Gastrocnemius medialis (tissue), 4 donors: ENCODE results near the gene AGAP5. TPM values are rescaled to one million over a fixed set of nuclear protein-coding genes. Genes with fewer than 3 reads are reported as not detected.
A peak's percentile ranks its signal among the peaks of the same experiment; 100 is the strongest.

Experiments
- ATAC-seq, 2 donors: fragments of 150-250 bp; one replicate each; pipeline ENCODE4 v1.9.1; 2016
- DNase-seq, 2 donors: peaks; one replicate each; pipeline ENCODE4 v3.0.0-alpha.2; 2019
- H3K27ac ChIP-seq, 4 donors: fragments of 200-600 bp; sonication (generic); 1 replicate in 1 of 4; 2 replicates in 3 of 4; pipeline ENCODE4 v1.5.1; 2016 to 2018; ENCODE audit warnings: mild to moderate bottlenecking in 2 of 4, moderate library complexity in 1 of 4
- H3K27me3 ChIP-seq, 3 donors: fragments of 200-600 bp; sonication (generic) in 2 of 3; 1 replicate in 1 of 3; 2 replicates in 2 of 3; pipeline versions ENCODE4 v1.5.1 to v1.6.0; 2016 to 2019; ENCODE audit warnings: mild to moderate bottlenecking in 1 of 3, moderate library complexity in 1 of 3
- H3K36me3 ChIP-seq, 2 donors: fragments of 200-600 bp; sonication (generic) in 1 of 2; one replicate each; pipeline ENCODE4 v1.5.1; 2017 to 2018
- H3K4me1 ChIP-seq, 2 donors: fragments of 200-600 bp; sonication (generic) in 1 of 2; one replicate each; pipeline ENCODE4 v1.5.1; 2016 to 2017; ENCODE audit warnings: mild to moderate bottlenecking in 2 of 2
- H3K4me3 ChIP-seq, 4 donors: fragments of 200-600 bp; sonication (generic) in 3 of 4; 1 replicate in 1 of 4; 2 replicates in 3 of 4; pipeline ENCODE4 v1.5.1; 2016 to 2019; ENCODE audit warnings: mild to moderate bottlenecking in 2 of 4
- H3K9me3 ChIP-seq, 3 donors: fragments of 200-600 bp; sonication (generic) in 2 of 3; 1 replicate in 1 of 3; 2 replicates in 2 of 3; pipeline ENCODE4 v1.5.1; 2016 to 2019
- POLR2A ChIP-seq, 2 donors: fragments of 450-650 bp; IDR thresholded peaks; one replicate each; pipeline ENCODE4 v1.6.1; 2017; ENCODE audit warnings: antibody characterized with exemption in 2 of 2, mild to moderate bottlenecking in 2 of 2, moderate library complexity in 2 of 2
- in situ Hi-C, 4 donors: fragments of 200-750 bp; cut with MboI; loops; one replicate each; pipeline versions ENCODE4 v1.15.0 to v1.8.0; 2017; ENCODE audit warnings: low sequenced_read_pairs in 4 of 4
- intact Hi-C: fragments of 100-400 bp; cut with DNase I; formaldehyde crosslinking; loops from one replicate; pipeline ENCODE4 v1.15.1; 2023; ENCODE audit warnings: low total_unique reads
- total RNA-seq, 4 donors: library from RNA; depleted of rRNA; stranded (reverse); fragments of >200 nt; gene quantifications; one replicate each; pipeline versions ENCODE4 v1.1.0 to v1.2.3, GENCODE V29; 2016
- TF ChIP-seq, protein P1 (sequence below), 5 experiments: fragments of 450-650 bp in 3 of 5; fragments of 200-600 bp in 2 of 5; sonication (generic) in 2 of 5; IDR thresholded peaks in 4 of 5; conservative IDR thresholded peaks in 1 of 5; 1 replicate in 4 of 5; 2 replicates in 1 of 5; pipeline ENCODE4 v1.5.1; 2016 to 2019; ENCODE audit warnings: antibody characterized with exemption in 5 of 5, mild to moderate bottlenecking in 3 of 5, moderate library complexity in 3 of 5

The AGAP5 gene
- total RNA-seq, 4 donors from 2014 or later, result 1.6 to 4.1 (median 3.1) TPM

DNA sequence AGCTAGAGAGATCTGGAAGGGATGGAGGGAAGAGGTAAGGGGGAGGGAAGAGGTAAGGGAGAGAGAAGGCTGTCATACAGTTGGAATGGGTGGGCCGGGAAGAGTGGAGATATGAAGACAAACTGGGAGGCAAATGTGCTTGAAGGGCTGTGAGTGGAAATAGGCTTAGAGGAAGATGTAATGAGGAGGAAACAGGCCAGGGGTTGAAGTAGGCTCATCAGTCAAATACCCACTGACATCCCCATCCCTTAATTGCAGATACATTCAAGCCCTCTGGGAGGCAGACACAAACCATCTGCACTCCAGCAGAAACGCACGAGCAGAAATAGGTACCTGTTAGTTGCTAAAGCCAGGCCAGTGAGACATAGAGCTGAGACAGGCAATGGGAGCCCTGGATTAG lies 44.2 kb downstream of the AGAP5 start:
- Histone ChIP-seq H3K4me1 (peaks cover 61 to 65% of the 10 kb centered on the region in 2 donors), H3K27ac (peak overlapping the region; percentile 96 to 99 (median 98)), H3K9me3 (no peaks in the 10 kb centered on the region), H3K27me3 (no peaks in the 10 kb centered on the region), H3K36me3 (peaks cover 0 to 17% of the 10 kb centered on the region in 2 donors), H3K4me3 (peak overlapping the region; percentile 56 to 76 (median 71))
- in situ Hi-C loops, result no loop called here
- peak; percentile 24 to 26 for ATAC-seq
- DNase-seq, result peak; percentile 50 to 75
- TF ChIP-seq, protein P1, sequence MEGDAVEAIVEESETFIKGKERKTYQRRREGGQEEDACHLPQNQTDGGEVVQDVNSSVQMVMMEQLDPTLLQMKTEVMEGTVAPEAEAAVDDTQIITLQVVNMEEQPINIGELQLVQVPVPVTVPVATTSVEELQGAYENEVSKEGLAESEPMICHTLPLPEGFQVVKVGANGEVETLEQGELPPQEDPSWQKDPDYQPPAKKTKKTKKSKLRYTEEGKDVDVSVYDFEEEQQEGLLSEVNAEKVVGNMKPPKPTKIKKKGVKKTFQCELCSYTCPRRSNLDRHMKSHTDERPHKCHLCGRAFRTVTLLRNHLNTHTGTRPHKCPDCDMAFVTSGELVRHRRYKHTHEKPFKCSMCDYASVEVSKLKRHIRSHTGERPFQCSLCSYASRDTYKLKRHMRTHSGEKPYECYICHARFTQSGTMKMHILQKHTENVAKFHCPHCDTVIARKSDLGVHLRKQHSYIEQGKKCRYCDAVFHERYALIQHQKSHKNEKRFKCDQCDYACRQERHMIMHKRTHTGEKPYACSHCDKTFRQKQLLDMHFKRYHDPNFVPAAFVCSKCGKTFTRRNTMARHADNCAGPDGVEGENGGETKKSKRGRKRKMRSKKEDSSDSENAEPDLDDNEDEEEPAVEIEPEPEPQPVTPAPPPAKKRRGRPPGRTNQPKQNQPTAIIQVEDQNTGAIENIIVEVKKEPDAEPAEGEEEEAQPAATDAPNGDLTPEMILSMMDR (IDR thresholded peaks at IDR 0.05 in 4 of 5, conservative IDR thresholded peaks at IDR 0.05 in 1 of 5), result peak in 3 of 5 experiments; percentile 37 to 45 (median 42)
- no peak for TF ChIP-seq POLR2A (IDR thresholded peaks at IDR 0.05)
- intact Hi-C loops, result loop anchor here (1.0 to 10.0 kb wide), 3 partner anchors 77 to 391 kb away; partner anchors contain the start of gene SEC24C

DNA sequence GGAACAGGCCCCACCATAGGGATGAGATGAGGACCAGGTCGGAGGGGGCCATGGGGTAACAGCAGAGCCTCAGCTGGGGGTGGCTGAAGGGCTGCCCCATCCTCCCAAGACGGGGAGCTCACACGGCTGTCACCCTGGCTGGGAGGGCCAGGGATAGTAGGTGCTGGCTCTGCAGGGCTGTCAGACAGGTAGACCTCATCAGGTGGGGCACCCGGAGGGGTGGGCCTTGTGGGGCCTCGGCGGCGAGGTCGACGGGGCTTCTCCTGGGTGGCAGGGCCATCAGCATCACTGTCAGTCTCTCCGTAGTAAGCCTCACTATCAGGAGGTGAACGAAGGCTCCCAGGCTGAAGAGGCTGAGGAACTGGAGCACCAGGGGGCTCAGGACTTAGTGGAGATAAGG lies 44.7 kb downstream of the AGAP5 start:
- TF ChIP-seq, protein P1 (IDR thresholded peaks at IDR 0.05 in 4 of 5, conservative IDR thresholded peaks at IDR 0.05 in 1 of 5), result no peak
- no peak for TF ChIP-seq POLR2A (IDR thresholded peaks at IDR 0.05)
- peak overlapping the region in 2 of 4 donors; percentile 67 to 75 for H3K4me3 ChIP-seq
- H3K27ac ChIP-seq, result peak overlapping the region; percentile 96 to 99 (median 98)
- H3K9me3 ChIP-seq, result no peaks in the 10 kb centered on the region
- H3K27me3 ChIP-seq, result no peaks in the 10 kb centered on the region
- DNase-seq, result no peak
- in situ Hi-C loops (no loop called here), intact Hi-C loops (loop anchor here (10.0 kb wide), 1 partner anchor 392 kb away; no protein-coding TSS in a partner anchor)
- ATAC-seq, result no peak
- peaks cover 66 to 70% of the 10 kb centered on the region in 2 donors for H3K4me1 ChIP-seq
- H3K36me3 ChIP-seq, result peaks cover 0 to 17% of the 10 kb centered on the region in 2 donors

DNA sequence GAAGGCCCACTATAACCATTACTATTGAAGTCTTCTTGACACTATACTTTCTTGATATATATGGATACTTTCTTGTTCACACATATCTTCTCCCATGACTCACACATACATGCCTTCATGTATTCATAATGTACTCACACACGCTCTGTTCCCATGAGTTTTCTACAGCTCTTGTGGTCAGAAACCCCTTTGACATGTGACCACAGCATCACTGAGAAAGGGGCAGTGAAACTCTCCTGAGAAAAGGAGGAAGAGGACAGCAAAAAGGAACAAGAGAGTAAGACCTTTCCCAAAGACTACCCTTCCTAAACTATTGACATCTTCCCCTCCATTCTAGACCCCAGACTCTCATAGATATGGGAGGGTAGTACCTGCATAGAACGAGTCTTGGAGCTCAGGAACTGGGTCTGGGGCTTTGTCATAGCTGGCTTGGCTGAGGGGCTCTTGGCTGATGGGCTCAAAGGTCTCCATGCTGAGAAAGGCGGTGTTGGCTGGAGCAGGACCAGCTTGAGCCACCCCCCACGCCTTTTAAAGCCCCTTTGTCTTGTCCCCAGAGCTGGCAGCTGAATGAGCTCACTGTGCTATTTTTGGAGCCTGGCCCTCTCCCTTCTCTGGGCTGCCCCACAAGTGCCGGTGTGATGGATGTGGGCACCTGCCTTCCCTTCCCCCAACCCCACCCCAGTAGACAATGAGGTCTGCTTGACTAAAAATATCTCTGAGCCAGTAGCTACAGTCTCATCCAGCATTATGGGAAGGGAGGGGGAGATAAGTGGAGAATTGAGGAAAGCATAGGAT lies 47.2 kb downstream of the AGAP5 start:
- Histone ChIP-seq H3K4me1 (peaks cover 77 to 81% of the 10 kb centered on the region in 2 donors), H3K27ac (peak overlapping the region; percentile 96 to 99 (median 98)), H3K4me3 (peak overlapping the region; percentile 15 to 48 (median 36)), H3K27me3 (no peaks in the 10 kb centered on the region), H3K9me3 (no peaks in the 10 kb centered on the region), H3K36me3 (peaks cover 0 to 17% of the 10 kb centered on the region in 2 donors)
- intact Hi-C loops, result loop anchor here (10.0 kb wide), 1 partner anchor 394 kb away; no protein-coding TSS in a partner anchor
- DNase-seq (peak; percentile 92 to 97), ATAC-seq (peak; percentile 63 to 67)
- in situ Hi-C loops, result no loop called here
- TF ChIP-seq POLR2A (IDR thresholded peaks at IDR 0.05), result peak; percentile 13 to 38
- TF ChIP-seq, protein P1 (IDR thresholded peaks at IDR 0.05 in 4 of 5, conservative IDR thresholded peaks at IDR 0.05 in 1 of 5), result no peak

DNA sequence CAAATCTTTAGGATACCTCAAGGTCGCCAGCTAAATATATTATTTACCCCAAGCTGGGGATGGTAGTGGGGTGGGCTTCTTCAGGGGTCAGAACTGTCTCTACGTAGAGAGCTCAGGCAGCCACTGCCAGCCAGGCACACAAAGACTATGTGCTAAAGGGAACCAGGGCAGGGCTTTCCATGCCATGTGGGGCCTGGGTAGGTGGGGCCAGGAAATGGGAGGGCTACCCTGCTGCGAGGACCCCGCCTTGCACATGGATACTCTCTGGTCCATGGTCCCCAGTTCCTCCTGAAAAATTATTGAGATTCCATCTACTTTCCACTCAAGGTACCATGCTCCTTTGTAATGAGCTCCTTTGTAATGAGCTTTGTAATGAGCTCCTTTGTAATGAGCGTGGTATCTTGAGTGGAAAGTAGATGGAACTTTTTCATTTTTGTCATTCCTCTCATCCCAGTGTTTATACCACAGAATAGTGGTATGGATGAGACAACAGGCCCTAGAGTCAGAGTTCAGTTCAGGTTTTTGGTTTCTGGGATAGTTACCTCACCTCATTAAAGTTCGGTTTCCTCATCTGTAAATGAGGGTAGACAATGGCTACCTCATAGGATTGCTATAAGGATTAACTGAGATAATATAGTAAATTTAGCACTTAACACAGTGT lies 47.9 kb downstream of the AGAP5 start:
- intact Hi-C loops (loop anchor here (10.0 kb wide), 2 partner anchors 385 to 395 kb away; no protein-coding TSS in a partner anchor), in situ Hi-C loops (loop anchor here in 2 of 4 donors (10.0 to 25.0 kb wide), 2 partner anchors 75 to 388 kb away; partner anchors contain the start of gene MRPS16 (in 1 of the 2))
- Histone ChIP-seq H3K27ac (peak overlapping the region; percentile 96 to 99 (median 98)), H3K9me3 (no peaks in the 10 kb centered on the region), H3K4me3 (peak overlapping the region in 3 of 4 donors; percentile 11 to 48 (median 46)), H3K36me3 (peaks cover 0 to 17% of the 10 kb centered on the region in 2 donors), H3K4me1 (peaks cover 83 to 87% of the 10 kb centered on the region in 2 donors), H3K27me3 (no peaks in the 10 kb centered on the region)
- no peak for ATAC-seq
- no peak for DNase-seq
- TF ChIP-seq, protein P1 (IDR thresholded peaks at IDR 0.05 in 4 of 5, conservative IDR thresholded peaks at IDR 0.05 in 1 of 5), result no peak
- no peak for TF ChIP-seq POLR2A (IDR thresholded peaks at IDR 0.05)
